Activated naive CD4-positive, alpha-beta T cell treated with anti-CD3 and anti-CD28 coated beads, Interleukin-2, amount 50 U/mL, for 16 hours (primary cell): ENCODE measurements around the gene ZFC3H1.
"Not testable (repeated sequence)": the region's sequence is repeated elsewhere in the genome, so short reads cannot be mapped to it uniquely, and the experiment has no call there.

Source experiments
- DNase-seq: peaks from one replicate; pipeline ENCODE4 v3.0.0-alpha.2; 2020

ZFC3H1 gene

DNA sequence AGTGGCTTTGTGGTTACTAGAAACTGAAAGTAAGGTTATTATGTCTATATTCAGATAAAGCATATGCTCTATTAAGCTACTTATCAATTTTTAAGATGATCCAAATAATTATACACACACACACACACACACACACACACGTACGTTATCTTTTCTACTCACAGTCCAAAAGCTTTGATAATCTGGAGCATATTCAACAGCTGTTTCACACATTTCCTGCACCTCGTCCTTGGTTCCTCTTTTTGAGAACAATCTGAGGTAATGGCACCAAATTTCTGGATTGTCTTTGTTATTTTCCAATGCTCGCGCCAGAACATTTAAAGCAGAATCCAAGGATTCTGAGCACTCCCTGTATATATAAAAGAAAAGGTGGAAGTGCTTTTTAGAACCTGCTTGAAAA, 37.5 kb downstream of the ZFC3H1 start:
- DNase-seq, result no peak

- no peak for DNase-seq
Measured at GRCh38 chr12:71625476-71625875, 38.2 kb downstream of the ZFC3H1 start.

GRCh38 chr12:71621938-71622337, 41.7 kb downstream of the ZFC3H1 start:
- DNase-seq, result no peak

DNA sequence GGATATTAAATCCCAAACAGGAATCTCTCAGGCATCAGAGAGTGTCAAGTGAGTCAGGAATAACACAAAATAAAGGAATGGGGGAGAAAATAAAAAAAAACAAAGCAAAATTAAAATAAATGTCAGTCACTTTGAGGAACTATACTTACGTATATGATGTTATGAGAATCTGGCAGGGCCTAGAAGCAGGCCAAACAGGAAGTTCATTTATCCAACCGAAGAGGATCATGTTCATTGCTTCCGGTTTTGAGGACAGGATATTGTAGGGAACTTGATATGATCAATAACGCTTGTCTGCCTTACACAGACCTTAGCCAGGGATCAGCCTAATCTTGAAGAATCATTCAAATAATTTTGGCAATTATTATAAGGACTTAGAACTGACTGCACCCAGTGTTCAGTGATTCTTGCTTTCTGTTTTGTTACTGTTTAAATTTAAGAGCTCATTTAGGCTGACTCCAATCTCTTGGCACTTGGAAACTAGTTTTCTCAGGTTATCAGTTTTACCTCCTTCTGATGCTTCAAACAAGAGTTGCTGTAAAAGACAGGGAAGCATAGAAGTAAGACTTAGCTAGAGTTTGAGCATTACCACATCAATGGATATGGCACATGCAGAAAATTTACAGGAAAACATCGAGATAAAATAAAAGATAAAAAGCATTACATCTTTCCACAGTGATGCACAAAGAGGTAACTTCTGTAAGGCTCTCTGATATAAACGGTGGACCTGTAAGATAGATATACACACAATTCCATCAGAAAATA, 53.4 kb downstream of the ZFC3H1 start:
- DNase-seq, result no peak

DNA sequence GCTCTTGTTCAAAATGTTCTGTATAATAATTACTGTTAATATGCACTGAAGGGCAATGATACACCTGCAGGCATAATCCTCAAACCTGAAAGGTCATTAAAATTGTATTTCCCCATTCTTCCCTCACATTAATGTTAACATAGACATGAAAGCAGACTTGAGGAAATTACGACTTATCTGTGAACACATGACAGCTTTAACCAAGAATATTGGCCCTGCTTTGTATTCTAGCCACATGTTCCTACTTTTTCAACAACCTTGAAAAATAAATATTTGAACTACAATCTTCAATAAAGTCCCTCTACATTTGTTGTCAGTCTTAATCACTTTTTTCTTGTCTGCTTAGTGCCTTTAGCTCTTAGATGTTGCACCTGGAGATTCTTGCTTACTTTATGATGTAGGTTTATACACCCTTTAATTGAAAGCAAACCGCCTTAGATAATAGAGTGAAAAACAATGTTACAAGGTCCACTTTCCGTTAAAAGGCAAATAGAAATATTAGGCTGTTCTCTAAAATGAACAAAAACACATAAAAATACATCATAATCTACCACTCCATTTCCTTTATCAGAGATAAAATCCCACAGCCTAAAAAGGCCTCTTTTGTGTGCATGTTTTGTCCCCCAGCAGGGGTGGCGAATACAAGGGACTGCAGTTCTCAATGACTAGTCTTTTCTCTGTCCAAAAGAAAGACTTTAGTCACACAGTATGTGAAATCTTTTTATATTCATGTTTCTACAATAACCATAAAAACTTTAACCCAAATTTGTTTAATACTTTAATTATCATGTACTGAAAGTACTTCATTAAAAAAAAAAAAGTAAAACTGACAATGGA, 55.9 kb downstream of the ZFC3H1 start:
- DNase-seq, result no peak

GRCh38 chr12:71605039-71605438, 58.6 kb downstream of the ZFC3H1 start:
- no peak for DNase-seq

- DNase-seq, result no peak
Measured at GRCh38 chr12:71602761-71603577, 60.7 kb downstream of the ZFC3H1 start.

DNA sequence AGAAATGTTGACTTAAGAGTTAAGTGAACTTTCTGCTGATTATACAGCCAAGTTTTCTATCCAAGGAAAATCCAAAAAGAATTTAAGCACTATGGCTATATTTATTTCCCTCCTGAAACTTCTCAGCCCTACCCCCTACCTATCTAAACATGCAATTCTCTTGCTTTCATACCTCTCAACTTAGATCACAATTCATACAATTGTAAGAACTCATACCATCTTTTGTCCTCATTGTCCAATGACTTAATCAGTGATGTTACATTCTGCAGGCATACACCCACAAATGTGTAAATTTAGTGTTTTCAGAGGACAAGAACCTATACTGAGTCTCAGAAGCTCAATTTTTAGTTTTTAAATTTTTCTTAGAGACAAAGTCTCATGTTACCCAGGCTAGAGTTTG, 62.1 kb downstream of the ZFC3H1 start:
- no peak for DNase-seq

DNA sequence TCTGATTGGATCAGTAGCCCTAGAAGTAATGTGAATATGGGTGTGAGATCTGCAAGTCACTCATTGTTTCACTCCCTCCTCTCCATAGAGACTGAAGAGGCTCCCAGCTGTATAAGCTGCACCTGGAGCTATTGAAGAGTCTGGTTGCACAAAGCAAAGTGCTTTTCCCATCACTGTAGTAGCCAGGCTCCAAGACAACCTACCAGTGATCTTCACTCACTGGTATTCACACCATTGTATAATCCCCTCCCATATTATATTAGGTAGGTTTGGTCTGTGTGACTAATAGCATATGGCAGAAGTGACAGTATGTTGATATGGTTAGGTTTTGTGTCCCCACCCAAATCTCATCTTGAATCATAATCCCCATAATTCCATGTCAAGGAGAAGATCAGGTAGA, 64.4 kb downstream of the ZFC3H1 start:
- no peak for DNase-seq

DNA sequence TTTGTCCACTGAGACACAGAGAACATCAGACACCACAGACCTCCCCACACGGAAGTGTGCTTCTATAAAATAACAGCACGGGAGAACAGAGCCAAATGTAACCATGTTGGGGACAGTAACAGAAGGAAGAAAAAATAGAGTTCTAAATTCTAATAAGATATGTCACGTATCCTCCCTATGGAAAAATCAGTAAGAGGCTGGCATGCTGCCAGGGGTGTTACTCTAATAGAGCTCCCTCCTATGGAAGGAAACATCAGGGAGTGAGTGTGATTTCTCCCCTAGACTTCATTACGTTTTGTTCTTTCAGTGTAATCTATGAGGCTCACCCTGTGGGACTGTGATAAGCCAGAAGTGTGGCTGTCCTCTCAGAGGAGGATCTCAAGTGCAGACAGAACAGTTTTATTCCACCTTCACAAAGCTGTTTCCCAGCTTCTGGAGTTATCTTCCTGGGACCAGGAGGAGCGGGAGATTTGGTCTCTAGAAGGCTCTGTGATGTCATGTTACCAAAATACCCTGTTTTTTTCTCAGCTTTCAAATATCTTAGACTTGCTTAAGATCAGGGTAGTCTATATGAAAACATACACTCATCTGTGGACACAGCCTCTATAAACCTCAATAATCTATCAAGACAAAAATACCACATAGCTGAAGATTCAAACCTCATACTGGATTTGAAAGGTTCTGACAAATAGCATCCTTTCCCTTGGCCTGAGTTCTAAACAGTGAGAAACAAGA, 69.3 kb downstream of the ZFC3H1 start:
- DNase-seq, result no peak

DNA sequence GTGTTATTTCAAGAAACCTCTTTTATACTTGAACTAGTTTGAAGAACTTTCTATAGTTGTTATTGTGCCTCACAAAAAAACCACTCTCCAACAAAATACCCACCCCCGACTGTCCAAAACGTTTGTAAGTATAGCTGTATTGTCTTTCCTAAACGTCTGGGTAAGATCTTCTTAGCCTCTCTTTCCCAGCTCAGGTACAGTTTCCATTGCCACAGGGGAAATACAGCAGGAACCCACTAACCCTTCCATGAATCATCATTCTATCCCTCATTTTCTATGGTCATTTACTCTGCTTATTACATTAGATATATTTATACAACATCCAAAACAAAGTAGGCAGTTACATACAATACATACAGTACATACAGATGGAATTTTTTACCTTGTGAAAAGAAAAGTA, 70.8 kb downstream of the ZFC3H1 start:
- DNase-seq, result no peak

DNA sequence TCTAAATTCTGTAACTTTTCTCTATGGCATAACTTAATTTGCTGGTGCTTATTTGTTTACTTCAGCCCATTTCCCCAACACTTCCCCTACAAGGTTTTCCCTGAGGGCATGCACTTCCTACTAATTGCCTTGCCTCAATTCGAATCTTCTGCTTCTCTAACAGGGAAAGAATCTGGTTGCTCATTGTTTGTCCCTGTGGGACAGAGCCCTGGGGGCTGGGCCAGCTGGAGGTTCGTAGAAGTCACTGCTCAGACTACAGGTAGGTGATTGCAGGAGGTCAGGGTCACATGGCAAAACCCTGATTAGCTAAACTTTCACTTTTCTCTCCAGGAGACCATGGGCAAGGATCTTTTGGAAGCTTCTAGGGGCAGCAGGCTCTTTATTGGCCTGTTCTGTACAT, 72.0 kb downstream of the ZFC3H1 start:
- DNase-seq, result no peak

GRCh38 chr12:71589478-71589881, 74.2 kb downstream of the ZFC3H1 start:
- no peak for DNase-seq

- no peak for DNase-seq
Measured at GRCh38 chr12:71587012-71587411, 76.6 kb downstream of the ZFC3H1 start.

DNA sequence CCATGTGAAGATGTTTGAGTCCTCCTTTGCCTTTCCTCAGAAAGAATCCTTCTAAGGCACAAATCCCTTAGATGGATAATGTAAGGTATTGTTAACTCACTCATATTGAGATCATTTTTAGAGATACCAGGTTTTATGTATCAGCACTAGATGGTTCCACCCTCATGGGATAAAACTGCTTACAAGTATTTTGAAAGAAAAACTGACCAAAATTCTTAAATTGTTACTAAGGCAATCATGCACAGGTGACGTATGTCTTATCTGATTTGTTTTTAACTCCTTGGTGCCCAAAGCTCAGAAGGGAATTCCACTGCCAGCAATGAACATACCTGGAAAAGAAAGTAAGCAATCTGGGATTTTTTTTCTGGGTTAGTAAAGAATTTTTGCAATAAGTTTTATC, 78.4 kb downstream of the ZFC3H1 start:
- no peak for DNase-seq

DNA sequence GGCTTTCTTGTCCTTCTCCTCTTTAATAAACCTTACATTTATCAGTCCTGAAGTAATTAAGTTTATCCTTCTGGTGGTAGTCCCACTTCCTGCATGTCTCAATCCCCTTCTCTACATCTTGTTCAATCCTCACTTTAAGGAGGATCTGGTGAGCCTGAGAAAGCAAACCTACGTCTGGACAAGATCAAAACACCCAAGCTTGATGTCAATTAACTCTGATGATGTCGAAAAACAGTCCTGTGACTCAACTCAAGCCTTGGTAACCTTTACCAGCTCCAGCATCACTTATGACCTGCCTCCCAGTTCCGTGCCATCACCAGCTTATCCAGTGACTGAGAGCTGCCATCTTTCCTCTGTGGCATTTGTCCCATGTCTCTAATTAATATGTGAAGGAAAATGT, 79.3 kb downstream of the ZFC3H1 start:
- DNase-seq, result no peak

GRCh38 chr12:71582925-71583324, 80.7 kb downstream of the ZFC3H1 start:
- no peak for DNase-seq

GRCh38 chr12:71581206-71581605, 82.4 kb downstream of the ZFC3H1 start:
- DNase-seq, result no peak

DNA sequence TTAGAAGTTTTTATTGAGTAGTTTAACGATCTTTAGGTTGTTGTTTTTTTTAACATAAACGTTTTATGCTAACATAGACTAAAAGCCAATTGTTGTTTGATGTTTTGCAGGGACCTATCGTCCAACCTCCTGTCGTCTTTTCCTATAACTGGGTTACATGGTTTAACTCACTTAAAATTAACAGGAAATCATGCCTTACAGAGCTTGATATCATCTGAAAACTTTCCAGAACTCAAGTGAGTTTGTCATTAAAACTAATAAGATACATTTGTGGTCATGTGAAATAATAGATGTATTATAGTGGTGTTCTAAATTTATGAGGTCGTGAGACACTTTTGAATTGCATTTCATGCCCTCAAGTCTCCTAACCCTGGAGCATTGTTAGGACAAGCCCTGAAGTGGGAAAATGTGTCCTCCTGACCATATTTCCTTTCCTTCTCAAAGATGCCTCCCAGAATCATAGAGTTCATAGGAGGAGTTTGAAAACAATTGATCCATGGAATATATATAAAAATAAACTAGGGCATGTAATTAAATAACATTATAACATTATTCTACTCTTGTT, 84.9 kb downstream of the ZFC3H1 start:
- DNase-seq, result no peak

DNA sequence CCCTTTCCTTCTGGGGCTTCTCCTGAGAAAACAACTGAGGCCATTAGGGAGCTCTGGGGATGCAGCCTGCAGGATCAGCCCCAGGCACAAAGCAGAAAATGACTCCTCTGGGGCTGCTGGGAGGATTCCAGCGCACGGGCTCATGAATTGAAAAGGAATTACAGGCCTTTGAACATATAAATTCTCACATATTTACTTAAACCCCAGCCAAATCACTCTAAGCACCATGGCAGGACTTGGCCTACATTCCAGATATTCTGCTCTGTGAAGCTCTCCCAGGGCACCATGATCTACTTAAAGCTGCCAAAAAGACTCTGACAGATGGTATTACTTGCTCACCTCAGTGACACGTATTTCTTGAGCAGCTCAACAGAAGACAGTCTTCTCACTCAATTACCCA, 87.2 kb downstream of the ZFC3H1 start:
- DNase-seq, result no peak

DNA sequence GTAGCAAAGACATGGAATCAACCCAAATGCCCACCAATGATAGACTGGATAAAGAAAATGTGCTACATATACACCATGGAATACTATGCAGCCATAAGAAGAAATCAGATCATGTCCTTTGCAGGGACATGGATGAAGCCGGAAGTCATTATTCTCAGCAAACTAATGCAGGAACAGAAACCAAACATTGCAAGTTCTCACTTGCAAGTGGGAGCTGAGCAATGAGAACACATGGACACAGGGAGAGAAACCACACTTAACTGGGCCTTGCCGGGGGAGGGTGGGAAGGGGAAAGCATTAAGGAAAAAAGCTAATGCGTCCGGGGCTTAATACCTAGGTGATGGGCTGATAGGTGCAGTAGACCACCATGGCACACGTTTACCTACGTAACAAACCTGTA, 93.8 kb downstream of the ZFC3H1 start:
- DNase-seq, result not testable (repeated sequence)

GRCh38 chr12:71567537-71567936, 96.1 kb downstream of the ZFC3H1 start:
- no peak for DNase-seq
